Liver (tissue), 9 donors: Measurements from ENCODE around the gene NPC2. TPM values are rescaled to one million over a fixed set of nuclear protein-coding genes. Genes with fewer than 3 reads are reported as not detected.

Experiments used
- DNase-seq: peaks from one replicate; pipeline ENCODE4 v3.0.0-alpha.2; 2017; ENCODE audit warnings: low spot score
- H3K27ac ChIP-seq, 2 donors: one replicate each; pipeline ENCODE4 v1.7.0; 2013; ENCODE audit warnings: inconsistent platforms in 2 of 2, low read length in 2 of 2, control low read depth in 1 of 2, low read depth in 1 of 2, mild to moderate bottlenecking in 1 of 2
- H3K27me3 ChIP-seq, 4 donors: one replicate each; pipeline versions ENCODE4 v1.6.1 to v1.7.0; 2013; ENCODE audit warnings: low read length in 3 of 4, inconsistent platforms in 1 of 4, mild to moderate bottlenecking in 1 of 4, moderate library complexity in 1 of 4; ENCODE audit not compliant: control insufficient read depth in 4 of 4, insufficient read depth in 4 of 4
- H3K36me3 ChIP-seq, 4 donors: one replicate each; pipeline versions ENCODE4 v1.6.1 to v1.7.0; 2013; ENCODE audit warnings: low read length in 3 of 4, mild to moderate bottlenecking in 3 of 4, low read depth in 1 of 4, moderate library complexity in 1 of 4; ENCODE audit not compliant: control insufficient read depth in 4 of 4, insufficient read depth in 3 of 4
- H3K4me1 ChIP-seq, 4 donors: one replicate each; pipeline versions ENCODE4 v1.6.1 to v1.7.0; 2013; ENCODE audit warnings: low read length in 3 of 4, mild to moderate bottlenecking in 3 of 4, moderate library complexity in 1 of 4; ENCODE audit not compliant: control insufficient read depth in 4 of 4, insufficient read depth in 4 of 4
- H3K4me3 ChIP-seq, 3 donors: one replicate each; pipeline versions ENCODE4 v1.6.1 to v1.7.0; 2013; ENCODE audit warnings: low read length in 3 of 3, control low read depth in 1 of 3, low read depth in 1 of 3, mild to moderate bottlenecking in 1 of 3
- H3K9ac ChIP-seq, 2 donors: one replicate each; pipeline ENCODE4 v1.7.0; 2013; ENCODE audit warnings: low read length in 2 of 2, mild to moderate bottlenecking in 2 of 2, moderate library complexity in 2 of 2, control low read depth in 1 of 2, low read depth in 1 of 2
- H3K9me3 ChIP-seq, 4 donors: one replicate each; pipeline versions ENCODE4 v1.6.1 to v1.7.0; 2013; ENCODE audit warnings: low read length in 3 of 4; ENCODE audit not compliant: control insufficient read depth in 4 of 4
- CTCF ChIP-seq: fragments of 150-350 bp; IDR thresholded peaks from 2 replicates; pipeline ENCODE4 v1.5.1; 2017; ENCODE audit warnings: improper control_type of control experiment, low read depth, low read length; ENCODE audit not compliant: missing input control
- EGR1 ChIP-seq, 2 donors: IDR thresholded peaks; 2 replicates each; pipeline ENCODE4 v1.6.1; 2016 to 2018; ENCODE audit warnings: antibody characterized with exemption in 2 of 2, low read depth in 2 of 2
- FOXA1 ChIP-seq: IDR thresholded peaks from 2 replicates; pipeline ENCODE4 v1.6.1; 2016; ENCODE audit warnings: antibody characterized with exemption
- GABPA ChIP-seq, 2 donors: IDR thresholded peaks in 1 of 2; conservative IDR thresholded peaks in 1 of 2; 2 replicates each; pipeline ENCODE4 v1.6.1; 2016; ENCODE audit warnings: antibody characterized with exemption in 2 of 2, mild to moderate bottlenecking in 1 of 2, moderate library complexity in 1 of 2
- HNF4A ChIP-seq, 2 donors: conservative IDR thresholded peaks; 2 replicates each; pipeline ENCODE4 v1.6.1; 2016; ENCODE audit warnings: antibody characterized with exemption in 2 of 2, mild to moderate bottlenecking in 2 of 2
- HNF4G ChIP-seq: IDR thresholded peaks from 2 replicates; pipeline ENCODE4 v1.6.1; 2016; ENCODE audit warnings: antibody characterized with exemption
- JUND ChIP-seq, 2 donors: IDR thresholded peaks; 2 replicates each; pipeline ENCODE4 v1.6.1; 2016; ENCODE audit warnings: antibody characterized with exemption in 2 of 2
- MAX ChIP-seq: IDR thresholded peaks from 2 replicates; pipeline ENCODE4 v1.6.1; 2016; ENCODE audit warnings: antibody characterized with exemption
- RAD21 ChIP-seq, 2 donors: IDR thresholded peaks; 2 replicates each; pipeline ENCODE4 v1.6.1; 2016; ENCODE audit warnings: antibody characterized with exemption in 2 of 2, mild to moderate bottlenecking in 2 of 2
- REST ChIP-seq: IDR thresholded peaks from 2 replicates; pipeline ENCODE4 v1.6.1; 2016; ENCODE audit warnings: antibody characterized with exemption, mild to moderate bottlenecking
- RXRA ChIP-seq, 2 donors: IDR thresholded peaks; 2 replicates each; pipeline ENCODE4 v1.6.1; 2017 to 2018; ENCODE audit warnings: antibody characterized with exemption in 2 of 2, mild to moderate bottlenecking in 1 of 2
- SP1 ChIP-seq: IDR thresholded peaks from 2 replicates; pipeline ENCODE4 v1.6.1; 2018; ENCODE audit warnings: antibody characterized with exemption, mild to moderate bottlenecking
- ZBTB33 ChIP-seq: IDR thresholded peaks from 2 replicates; pipeline ENCODE4 v1.6.1; 2016; ENCODE audit warnings: antibody characterized with exemption
- WGBS: extraction: QIAGEN DNeasy Blood & Tissue Kit; methylation state at CpG from one replicate; pipeline ENCODE4 v1.1.7; 2013; 5-methylcytosine and 5-hydroxymethylcytosine counted together
- polyA plus RNA-seq, 2 donors: library from polyadenylated mRNA; stranded (reverse) in 1 of 2; unstranded in 1 of 2; fragments of 200-250 nt in 1 of 2; fragments of >200 nt in 1 of 2; fragmentation: Nextera tagmentation in 1 of 2; extraction: Ambion mirVana in 1 of 2; gene quantifications; one replicate each; pipeline versions ENCODE4 v1.2.1 to v1.2.3, GENCODE V29; 2013 to 2015
- total RNA-seq, 2 donors: library from RNA; depleted of rRNA; stranded (reverse); fragments of >200 nt; gene quantifications; one replicate each; pipeline ENCODE4 v1.2.3, GENCODE V29; 2014
- TF ChIP-seq, protein P1 (sequence below): IDR thresholded peaks from 2 replicates; pipeline ENCODE4 v1.6.1; 2016; ENCODE audit warnings: antibody characterized with exemption
- donor health status: healthy.
- donor health status: healthy.
- donor health status: healthy.
- donor health status: healthy.
- donor health status: healthy.

Gene NPC2
- total and polyA plus RNA-seq, 4 donors: 69.7 to 133 (median 105) TPM

DNA sequence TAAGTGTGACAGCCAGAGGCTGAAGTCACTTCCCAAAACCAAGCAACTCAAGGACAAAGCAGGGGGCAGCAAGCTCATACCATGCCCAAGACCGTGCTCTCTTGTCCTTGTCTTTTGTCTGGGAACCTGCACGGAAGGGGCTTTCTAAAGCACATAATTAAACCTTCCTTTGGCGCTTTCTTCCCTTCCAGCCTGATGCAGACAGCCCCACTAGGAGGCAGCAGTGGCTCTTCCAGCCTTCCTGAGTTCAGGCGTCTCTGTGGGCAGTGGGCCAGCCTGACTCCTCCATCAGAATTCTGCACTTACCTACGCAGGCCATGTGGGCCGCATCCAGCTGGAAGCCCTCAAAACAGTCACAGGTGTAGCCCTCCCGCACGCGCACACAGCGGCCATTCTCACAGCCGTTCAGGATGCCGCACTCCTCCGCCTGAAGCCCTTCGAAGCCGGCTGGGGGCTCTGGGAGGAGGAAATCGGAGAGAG, 8.1 kb upstream of the NPC2 start:
- DNase-seq: peak; percentile 41
- H3K36me3 ChIP-seq: no peaks in the 10 kb centered on the region
- no peak overlapping the region for H3K27ac ChIP-seq

GRCh38 chr14:74500417-74501134, 7.5 kb upstream of the NPC2 start:
- Histone ChIP-seq H3K9me3 (no peaks in the 10 kb centered on the region), H3K9ac (no peak overlapping the region), H3K27ac (no peak overlapping the region), H3K4me1 (no peaks in the 10 kb centered on the region), H3K27me3 (no peaks in the 10 kb centered on the region), H3K4me3 (no peak overlapping the region), H3K36me3 (no peaks in the 10 kb centered on the region)
- peak; percentile 32 for DNase-seq
- no peak for TF ChIP-seq RXRA (IDR thresholded peaks at IDR 0.05)
- no peak for TF ChIP-seq CTCF
- no peak for TF ChIP-seq FOXA1
- no peak for TF ChIP-seq ZBTB33
- TF ChIP-seq MAX: no peak
- TF ChIP-seq JUND (IDR thresholded peaks at IDR 0.05): no peak
- no peak for TF ChIP-seq REST
- TF ChIP-seq GABPA (IDR thresholded peaks at IDR 0.05 in 1 of 2, conservative IDR thresholded peaks at IDR 0.05 in 1 of 2): no peak
- TF ChIP-seq EGR1 (IDR thresholded peaks at IDR 0.05; ENCODE audit: low read depth in 2 of 2): no peak
- TF ChIP-seq HNF4A (conservative IDR thresholded peaks at IDR 0.05): no peak
- no peak for TF ChIP-seq HNF4G
- TF ChIP-seq, protein P1, sequence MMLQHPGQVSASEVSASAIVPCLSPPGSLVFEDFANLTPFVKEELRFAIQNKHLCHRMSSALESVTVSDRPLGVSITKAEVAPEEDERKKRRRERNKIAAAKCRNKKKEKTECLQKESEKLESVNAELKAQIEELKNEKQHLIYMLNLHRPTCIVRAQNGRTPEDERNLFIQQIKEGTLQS: no peak
- WGBS: 91% methylated on average over 10 of the region's 10 CpGs

More for the DNA sequence above, 8.1 kb upstream of the NPC2 start:
- no peaks in the 10 kb centered on the region for H3K4me1 ChIP-seq
- no peak overlapping the region for H3K4me3 ChIP-seq
- WGBS: 69% methylated on average over 16 of the region's 16 CpGs
- no peaks in the 10 kb centered on the region for H3K9me3 ChIP-seq
- TF ChIP-seq EGR1 (IDR thresholded peaks at IDR 0.05; ENCODE audit: low read depth in 2 of 2) (no peak), FOXA1 (no peak), SP1 (no peak), CTCF (peak; percentile 32), RAD21 (IDR thresholded peaks at IDR 0.05) (peak; percentile 55 to 71), HNF4G (no peak)
- H3K9ac ChIP-seq: no peak overlapping the region
- H3K27me3 ChIP-seq: no peaks in the 10 kb centered on the region
